B cell (primary cell): ENCODE data around the gene LHPP. TPM values are rescaled to one million over a fixed set of nuclear protein-coding genes. Genes with fewer than 3 reads are reported as not detected.

Experiments
- ATAC-seq: fragments of 200-7000 bp; cut with Tn5 transposase; one replicate; pipeline ENCODE4 v1.10.0; 2021; ENCODE audit warnings: low read depth, mild to moderate bottlenecking, moderate number of reproducible peaks, moderate library complexity
- CTCF ChIA-PET: fragments of 350-600 bp; sonication (Branson Sonifier 250); formaldehyde crosslinking; loops from one replicate; lab custom pipeline; 2021; ENCODE audit warnings: antibody characterized with exemption, inconsistent platforms; lab: Charles Lee
- POLR2A ChIA-PET: fragments of 350-600 bp; sonication (Branson Sonifier 250); formaldehyde crosslinking; loops from one replicate; lab custom pipeline; 2021; ENCODE audit warnings: antibody characterized with exemption; lab: Charles Lee
- DNase-seq: peaks from one replicate; pipeline ENCODE4 v3.0.0; 2013
- H2AFZ ChIP-seq: 2 replicates; pipeline ENCODE4 v1.6.1; 2012; ENCODE audit warnings: mild to moderate bottlenecking, low read depth, low read length; ENCODE audit not compliant: insufficient read depth, poor library complexity, severe bottlenecking
- H3K27ac ChIP-seq, 2 donors: 1 replicate in 1 of 2; 2 replicates in 1 of 2; pipeline ENCODE4 v1.5.1; 2012 to 2013; ENCODE audit warnings: low read length in 2 of 2, mild to moderate bottlenecking in 2 of 2, moderate library complexity in 1 of 2
- H3K27me3 ChIP-seq, 4 experiments: fragments of 200-600 bp in 1 of 4; sonication (generic) in 1 of 4; replicated peaks in 1 of 4; 1 replicate in 2 of 4; 2 replicates in 2 of 4; pipeline versions ENCODE4 v1.6.1 to v1.7.0; 2013 to 2016; ENCODE audit warnings: low read length in 3 of 4, mild to moderate bottlenecking in 2 of 4, mixed read lengths in 1 of 4, moderate library complexity in 1 of 4; ENCODE audit not compliant: insufficient read depth in 4 of 4, control insufficient read depth in 3 of 4; ENCODE audit errors: control extremely low read depth in 1 of 4
- H3K36me3 ChIP-seq, 2 experiments: replicated peaks in 1 of 2; 1 replicate in 1 of 2; 2 replicates in 1 of 2; pipeline versions ENCODE4 v1.6.1 to v1.7.1; 2013; ENCODE audit warnings: low read length in 1 of 2; ENCODE audit not compliant: insufficient read depth in 2 of 2, control insufficient read depth in 1 of 2; ENCODE audit errors: control extremely low read depth in 1 of 2, extremely low read depth in 1 of 2
- H3K4me1 ChIP-seq, 2 donors: fragments of 200-600 bp in 1 of 2; sonication (generic) in 1 of 2; 1 replicate in 1 of 2; 2 replicates in 1 of 2; pipeline versions ENCODE4 v1.5.1 to v1.6.1; 2013 to 2017; ENCODE audit warnings: low read length in 2 of 2; ENCODE audit not compliant: control insufficient read depth in 2 of 2, insufficient read depth in 2 of 2
- H3K4me2 ChIP-seq: replicated peaks from 2 replicates; pipeline ENCODE3; 2012; ENCODE audit warnings: mild to moderate bottlenecking, low read depth, low read length; ENCODE audit not compliant: poor library complexity, severe bottlenecking
- H3K4me3 ChIP-seq, 5 experiments: fragments of 200-600 bp in 1 of 5; sonication (generic) in 1 of 5; 1 replicate in 3 of 5; 2 replicates in 2 of 5; pipeline versions ENCODE4 v1.5.1 to v1.7.0; 2011 to 2016; ENCODE audit warnings: low read length in 4 of 5, mild to moderate bottlenecking in 4 of 5, low read depth in 2 of 5, control low read depth in 1 of 5, moderate library complexity in 1 of 5; ENCODE audit not compliant: insufficient read depth in 1 of 5; ENCODE audit errors: control extremely low read depth in 1 of 5, extremely low read depth in 1 of 5
- H3K79me2 ChIP-seq: fragments of 200-600 bp; sonication (generic); one replicate; pipeline ENCODE4 v1.6.0; 2016; ENCODE audit warnings: low read length; ENCODE audit not compliant: control insufficient read depth, insufficient read depth
- H3K9ac ChIP-seq: fragments of 200-600 bp; sonication (generic); 2 replicates; pipeline ENCODE4 v1.6.1; 2017; ENCODE audit warnings: mild to moderate bottlenecking, low read length, moderate library complexity
- H3K9me3 ChIP-seq, 3 donors: one replicate each; pipeline versions ENCODE4 v1.6.1 to v1.7.1; 2013; ENCODE audit warnings: low read length in 2 of 3; ENCODE audit not compliant: control insufficient read depth in 2 of 3, insufficient read depth in 1 of 3; ENCODE audit errors: control extremely low read depth in 1 of 3
- H4K20me1 ChIP-seq: 2 replicates; pipeline ENCODE4 v1.6.0; 2012; ENCODE audit warnings: mild to moderate bottlenecking, low read length; ENCODE audit not compliant: insufficient read depth, control insufficient read depth, poor library complexity, severe bottlenecking
- H3K27ac Mint-ChIP-seq: one replicate; pipeline ENCODE4 v1.8.0; 2021; ENCODE audit warnings: mixed read lengths
- H3K27me3 Mint-ChIP-seq: one replicate; pipeline ENCODE4 v1.8.0; 2021; ENCODE audit warnings: mixed read lengths
- H3K4me1 Mint-ChIP-seq: one replicate; pipeline ENCODE4 v1.8.0; 2021; ENCODE audit warnings: mixed read lengths
- H3K4me3 Mint-ChIP-seq: one replicate; pipeline ENCODE4 v1.8.0; 2021; ENCODE audit warnings: mixed read lengths
- H3K9me3 Mint-ChIP-seq: one replicate; pipeline ENCODE4 v1.8.0; 2022; ENCODE audit warnings: mixed read lengths; ENCODE audit not compliant: insufficient read depth
- EZH2 ChIP-seq: IDR thresholded peaks from 2 replicates; pipeline ENCODE4 v1.6.1; 2012; ENCODE audit warnings: borderline replicate concordance, low read depth, mild to moderate bottlenecking, moderate library complexity, low read length; ENCODE audit not compliant: insufficient read depth, poor library complexity, severe bottlenecking
- WGBS: methylation state at CpG from one replicate; pipeline ENCODE4 v1.1.5; 2013; ENCODE audit warnings: missing lambda C conversion rate; ENCODE audit not compliant: insufficient coverage; 5-methylcytosine and 5-hydroxymethylcytosine counted together
- intact Hi-C: fragments of 100-400 bp; cut with micrococcal nuclease; formaldehyde crosslinking; loops from one replicate; pipeline ENCODE4 v1.10.0; 2022
- polyA plus RNA-seq: library from polyadenylated mRNA; depleted of rRNA; stranded (reverse); fragments of >200 nt; gene quantifications from 2 replicates; pipeline ENCODE4 v1.2.3, GENCODE V29; 2012
- total RNA-seq, 2 donors: library from RNA; stranded (reverse); fragments of 120-200 nt in 1 of 2; gene quantifications; 1 replicate in 1 of 2; 2 replicates in 1 of 2; pipeline versions ENCODE4 v1.2.3 to v1.2.4, GENCODE V29; 2013 to 2022
- TF ChIP-seq, protein P1 (sequence below): fragments of 200-600 bp; IDR thresholded peaks from one replicate; pipeline ENCODE4 v1.8.0; 2022; ENCODE audit warnings: antibody characterized with exemption, mild to moderate bottlenecking

Gene LHPP
- total and polyA plus RNA-seq, 2 donors (not counting 1 experiment from before 2014, with no cell fraction given): 60.2 to 83.5 TPM

DNA sequence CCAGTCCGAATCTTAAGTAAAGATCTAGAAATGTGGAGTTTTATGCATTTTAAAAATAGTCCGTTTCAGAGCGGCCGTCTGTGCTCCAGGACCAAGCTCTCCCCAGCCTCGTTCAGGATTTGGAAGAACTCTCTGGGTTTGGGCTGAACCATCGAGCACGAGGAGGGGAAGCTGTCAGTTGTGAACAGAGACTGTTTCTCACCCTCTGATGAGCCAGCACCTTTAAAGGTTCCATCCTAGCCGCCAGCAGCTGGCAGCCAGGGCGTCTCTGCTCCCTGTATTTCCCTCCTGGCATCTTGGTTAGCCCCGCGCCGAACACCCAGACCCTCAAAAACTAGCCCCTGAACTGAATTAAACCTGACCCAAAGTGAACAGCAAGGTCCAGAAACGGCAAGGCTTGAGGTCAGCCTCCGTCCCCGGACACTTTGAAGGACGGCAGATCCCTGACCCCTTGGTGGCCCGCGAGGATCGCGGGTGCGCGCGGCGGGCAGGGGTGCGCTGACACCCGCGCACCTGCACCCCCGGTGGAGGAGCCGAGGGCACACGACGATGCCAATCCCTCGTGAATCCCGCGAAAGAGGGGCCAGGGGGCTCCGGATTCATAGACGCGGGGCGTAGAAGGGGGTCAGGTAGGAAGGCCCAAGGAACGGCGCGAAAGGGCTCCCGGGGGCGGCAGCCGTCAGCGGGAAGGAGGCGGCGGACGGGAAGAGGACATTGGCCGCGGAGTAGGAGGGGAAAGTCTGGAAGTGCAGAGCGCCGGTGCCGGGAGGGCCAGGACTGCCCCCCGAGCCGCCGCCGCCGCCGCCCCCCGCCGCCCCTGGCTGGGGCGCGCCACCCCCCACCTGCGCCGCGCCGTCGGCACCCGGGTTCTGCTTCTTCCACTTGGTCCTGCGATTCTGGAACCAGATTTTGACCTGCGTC, 14.5 kb upstream of the LHPP start:
- WGBS: 16% methylated on average over 69 of the region's 71 CpGs
- ChIA-PET POLR2A (interaction anchor here (0.6 kb wide), 1 partner anchor 20 kb away, joined by 3 read pairs; no protein-coding TSS in a partner anchor), CTCF (interaction anchor here (0.6 to 0.8 kb wide), 2 partner anchors 59 to 294 kb away, joined by 3 to 4 read pairs; no protein-coding TSS in a partner anchor)
- Histone ChIP-seq H2AFZ (peak overlapping the region; percentile 46), H3K4me1 (peaks cover 31 to 42% of the 10 kb centered on the region in 2 donors), H3K4me3 (peak overlapping the region in 2 of 5 experiments; percentile 21 to 29), H4K20me1 (no peaks in the 10 kb centered on the region), H3K4me2 (peak overlapping the region; percentile 78), H3K9ac (peak overlapping the region; percentile 47), H3K36me3 (no peaks in the 10 kb centered on the region), H3K27ac (no peak overlapping the region), H3K79me2 (no peaks in the 10 kb centered on the region), H3K9me3 (peaks cover 0 to 3% (median 0%) of the 10 kb centered on the region in 3 donors), H3K27me3 (peaks cover 0 to 57% (median 38%) of the 10 kb centered on the region in 4 experiments)
- no peak for ATAC-seq
- no peak for TF ChIP-seq EZH2
- TF ChIP-seq, protein P1, sequence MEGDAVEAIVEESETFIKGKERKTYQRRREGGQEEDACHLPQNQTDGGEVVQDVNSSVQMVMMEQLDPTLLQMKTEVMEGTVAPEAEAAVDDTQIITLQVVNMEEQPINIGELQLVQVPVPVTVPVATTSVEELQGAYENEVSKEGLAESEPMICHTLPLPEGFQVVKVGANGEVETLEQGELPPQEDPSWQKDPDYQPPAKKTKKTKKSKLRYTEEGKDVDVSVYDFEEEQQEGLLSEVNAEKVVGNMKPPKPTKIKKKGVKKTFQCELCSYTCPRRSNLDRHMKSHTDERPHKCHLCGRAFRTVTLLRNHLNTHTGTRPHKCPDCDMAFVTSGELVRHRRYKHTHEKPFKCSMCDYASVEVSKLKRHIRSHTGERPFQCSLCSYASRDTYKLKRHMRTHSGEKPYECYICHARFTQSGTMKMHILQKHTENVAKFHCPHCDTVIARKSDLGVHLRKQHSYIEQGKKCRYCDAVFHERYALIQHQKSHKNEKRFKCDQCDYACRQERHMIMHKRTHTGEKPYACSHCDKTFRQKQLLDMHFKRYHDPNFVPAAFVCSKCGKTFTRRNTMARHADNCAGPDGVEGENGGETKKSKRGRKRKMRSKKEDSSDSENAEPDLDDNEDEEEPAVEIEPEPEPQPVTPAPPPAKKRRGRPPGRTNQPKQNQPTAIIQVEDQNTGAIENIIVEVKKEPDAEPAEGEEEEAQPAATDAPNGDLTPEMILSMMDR: no peak
- peak overlapping the region; percentile 69 for H3K4me3 Mint-ChIP-seq
- intact Hi-C loops: no loop called here
- no peaks in the 10 kb centered on the region for H3K9me3 Mint-ChIP-seq
- no peak for DNase-seq
- H3K27me3 Mint-ChIP-seq: peaks cover 65% of the 10 kb centered on the region
- peaks cover 28% of the 10 kb centered on the region for H3K4me1 Mint-ChIP-seq
- no peak overlapping the region for H3K27ac Mint-ChIP-seq
